Measurements from ENCODE around the gene CCND1.
"Not testable (repeated sequence)": the region's sequence is repeated elsewhere in the genome, so short reads cannot be mapped to it uniquely, and the experiment has no call there.

CCND1 gene

GRCh38 chr11:69667619-69668604 is 27.0 kb downstream of the CCND1 start:
- no peak for DNase-seq

GRCh38 chr11:69669486-69669885 is 28.5 kb downstream of the CCND1 start:
- no peak for DNase-seq

GRCh38 chr11:69670158-69670845 is 29.3 kb downstream of the CCND1 start:
- DNase-seq: peak; percentile 96

- no peak for DNase-seq
Observed at GRCh38 chr11:69671734-69672465, 30.9 kb downstream of the CCND1 start.

GRCh38 chr11:69674267-69674885 is 33.4 kb downstream of the CCND1 start:
- DNase-seq: no peak

- DNase-seq: peak; percentile 99
Observed at GRCh38 chr11:69674886-69675714, 34.1 kb downstream of the CCND1 start, which contains the start of gene LTO1. TSS of gene LTO1 (minus strand) at chr11:69675353. CDS start at chr11:69675239, 114 bp downstream.

GRCh38 chr11:69677749-69678148 is 36.8 kb downstream of the CCND1 start:
- no peak for DNase-seq

- DNase-seq: no peak
Observed at GRCh38 chr11:69680688-69681087, 39.7 kb downstream of the CCND1 start.

- DNase-seq: no peak
Observed at GRCh38 chr11:69682221-69682620, 41.3 kb downstream of the CCND1 start.

GRCh38 chr11:69682681-69683326 is 41.8 kb downstream of the CCND1 start:
- no peak for DNase-seq

- DNase-seq: peak; percentile 28
Observed at GRCh38 chr11:69683764-69684333, 42.9 kb downstream of the CCND1 start.

- DNase-seq: no peak
Observed at GRCh38 chr11:69684651-69685050, 43.7 kb downstream of the CCND1 start.

- no peak for DNase-seq
Observed at GRCh38 chr11:69685348-69685747, 44.4 kb downstream of the CCND1 start.

- DNase-seq: no peak
Observed at GRCh38 chr11:69686452-69686851, 45.5 kb downstream of the CCND1 start.

- DNase-seq: no peak
Observed at GRCh38 chr11:69686856-69687255, 45.9 kb downstream of the CCND1 start.

GRCh38 chr11:69687969-69688771 is 47.2 kb downstream of the CCND1 start:
- DNase-seq: not testable (repeated sequence)

GRCh38 chr11:69689484-69690319 is 48.7 kb downstream of the CCND1 start:
- no peak for DNase-seq

- no peak for DNase-seq
Observed at GRCh38 chr11:69691463-69691862, 50.5 kb downstream of the CCND1 start.

- DNase-seq: no peak
Observed at GRCh38 chr11:69692422-69692821, 51.5 kb downstream of the CCND1 start.
